GM12878 (cell line): ENCODE results near the gene CARD9. TPM values are rescaled to one million over a fixed set of nuclear protein-coding genes. Genes with fewer than 3 reads are reported as not detected.

Experiments
- ATAC-seq: fragments of 200-7000 bp; cut with Tn5 transposase; 3 replicates; pipeline ENCODE4 v1.9.1; 2020; ENCODE audit warnings: mild to moderate bottlenecking, moderate library complexity
- BruUV-seq: library from RNA; stranded (reverse); fragments of 400-500 nt; replicated peaks from 2 replicates; lab custom pipeline; 2021; lab: Mats Ljungman, UMichigan
- CTCF ChIA-PET: fragments of 300-600 bp; sonication (Branson Sonifier 250); formaldehyde crosslinking; extraction: SDS; loops from one replicate; lab custom pipeline; 2021; ENCODE audit warnings: inconsistent platforms; lab: Yijun Ruan, JAX
- POLR2A ChIA-PET: fragments of 350-600 bp; formaldehyde crosslinking; extraction: SDS; loops from one replicate; lab custom pipeline; 2021; ENCODE audit warnings: inconsistent platforms; lab: Charles Lee
- RAD21 ChIA-PET: fragments of 300-600 bp; sonication (Branson Sonifier 250); formaldehyde crosslinking; loops from one replicate; lab custom pipeline; 2023; ENCODE audit warnings: antibody characterized with exemption; ENCODE audit not compliant: unreplicated experiment; lab: Charles Lee
- SMC1A ChIA-PET: fragments of 300-600 bp; sonication (Branson Sonifier 250); formaldehyde crosslinking; loops from one replicate; lab custom pipeline; 2023; ENCODE audit not compliant: unreplicated experiment, uncharacterized antibody; lab: Charles Lee
- DNase-seq: peaks from one replicate; pipeline ENCODE4 v3.0.0-alpha.2; 2011; ENCODE audit warnings: low read depth, low spot score
- FAIRE-seq: peaks from 3 replicates; lab custom pipeline; 2011; peaks lifted over from hg19 to GRCh38; lab: Jason Lieb, UNC
- H2AFZ ChIP-seq: 2 replicates; pipeline ENCODE4 v1.6.0; 2011; ENCODE audit warnings: low read depth, low read length, control low read depth; ENCODE audit not compliant: control insufficient read depth
- H3K27ac ChIP-seq: 2 replicates; pipeline ENCODE4 v1.5.1; 2011; ENCODE audit warnings: control low read depth; ENCODE audit not compliant: control insufficient read depth, insufficient read depth
- H3K27me3 ChIP-seq, 2 experiments: replicated peaks in 1 of 2; 2 replicates each; pipeline versions ENCODE4 v1.6.0 to v1.6.1; 2011; ENCODE audit warnings: low read length in 1 of 2; ENCODE audit not compliant: control insufficient read depth in 2 of 2, insufficient read depth in 2 of 2
- H3K36me3 ChIP-seq, 2 experiments: 2 replicates each; pipeline ENCODE4 v1.5.1; 2011; ENCODE audit warnings: low read length in 1 of 2; ENCODE audit not compliant: control insufficient read depth in 2 of 2, insufficient read depth in 2 of 2
- H3K4me1 ChIP-seq: 2 replicates; pipeline ENCODE4 v1.6.1; 2011; ENCODE audit warnings: mild to moderate bottlenecking, low read length, moderate library complexity, mixed read lengths; ENCODE audit not compliant: control insufficient read depth, insufficient read depth
- H3K4me2 ChIP-seq: 2 replicates; pipeline ENCODE4 v1.6.0; 2011; ENCODE audit warnings: control low read depth; ENCODE audit not compliant: control insufficient read depth, insufficient read depth
- H3K4me3 ChIP-seq: fragments of 200-600 bp; sonication (generic); 2 replicates; pipeline ENCODE4 v1.5.1; 2016
- H3K79me2 ChIP-seq: 2 replicates; pipeline ENCODE4 v1.6.0; 2011; ENCODE audit warnings: low read length; ENCODE audit not compliant: control insufficient read depth, insufficient read depth
- H3K9ac ChIP-seq: 2 replicates; pipeline ENCODE4 v1.8.0; 2011; ENCODE audit warnings: low read length, control low read depth, mixed read lengths; ENCODE audit not compliant: control insufficient read depth, insufficient read depth
- H3K9me3 ChIP-seq: replicated peaks from 3 replicates; pipeline ENCODE4 v1.5.1; 2011; ENCODE audit warnings: mild to moderate bottlenecking, low read length; ENCODE audit not compliant: control insufficient read depth, insufficient read depth
- H4K20me1 ChIP-seq: 2 replicates; pipeline ENCODE4 v1.6.0; 2011; ENCODE audit not compliant: control insufficient read depth, insufficient read depth
- CHD1 ChIP-seq: IDR thresholded peaks from 2 replicates; pipeline ENCODE4 v1.6.1; 2012; ENCODE audit warnings: low read depth, low read length, improper control_type of control experiment
- MYC ChIP-seq: IDR thresholded peaks from 2 replicates; pipeline ENCODE4 v1.6.1; 2011; ENCODE audit warnings: mild to moderate bottlenecking, low read length, moderate library complexity, inconsistent platforms; ENCODE audit not compliant: insufficient read depth, insufficient replicate concordance, insufficient read length, severe bottlenecking
- POU2F2 ChIP-seq: IDR thresholded peaks from 3 replicates; pipeline ENCODE4 v1.6.1; 2011; ENCODE audit warnings: low read depth, mild to moderate bottlenecking, low read length, borderline replicate concordance
- RFX5 ChIP-seq: IDR thresholded peaks from 2 replicates; pipeline ENCODE4 v1.6.1; 2011; ENCODE audit warnings: low read depth, low read length, improper control_type of control experiment
- SIN3A ChIP-seq: IDR thresholded peaks from 2 replicates; pipeline ENCODE4 v1.6.1; 2012; ENCODE audit warnings: low read depth, low read length, improper control_type of control experiment
- STAT1 ChIP-seq: fragments of 450-650 bp; conservative IDR thresholded peaks from 2 replicates; pipeline ENCODE4 v1.6.1; 2014; ENCODE audit warnings: antibody characterized with exemption, mild to moderate bottlenecking
- TARDBP ChIP-seq: IDR thresholded peaks from 2 replicates; pipeline ENCODE4 v1.6.1; 2016; ENCODE audit warnings: borderline replicate concordance
- TCF7 ChIP-seq: IDR thresholded peaks from 2 replicates; pipeline ENCODE4 v1.6.1; 2014; ENCODE audit warnings: antibody characterized with exemption, borderline replicate concordance
- ZBTB40 ChIP-seq: fragments of 450-650 bp; IDR thresholded peaks from 2 replicates; pipeline ENCODE4 v1.6.1; 2016; ENCODE audit warnings: mild to moderate bottlenecking, moderate library complexity, borderline replicate concordance
- WGBS: methylation state at CpG from one replicate; pipeline ENCODE4 v1.1.6; 2016; ENCODE audit warnings: low lambda C conversion rate; ENCODE audit not compliant: insufficient replicate concordance, insufficient coverage; ENCODE audit errors: missing lambda C conversion rate; 5-methylcytosine and 5-hydroxymethylcytosine counted together
- in situ Hi-C: fragments of 300-500 bp; cut with MboI; formaldehyde crosslinking; loops from 9 replicates; pipeline ENCODE4 v1.14.3; 2018; ENCODE audit warnings: mixed read lengths
- intact Hi-C: fragments of 100-400 bp; cut with micrococcal nuclease; formaldehyde crosslinking; loops from one replicate; pipeline ENCODE4 v1.14.2; 2022; ENCODE audit not compliant: unreplicated experiment
- polyA plus RNA-seq, 11 experiments: library from polyadenylated mRNA; depleted of rRNA in 4 of 11; unstranded in 6 of 11; stranded (reverse) in 5 of 11; fragments of >200 nt; fragmentation: Nextera tagmentation in 4 of 11; fragmentation: Illumina TruSeq in 1 of 11; extraction: Ambion mirVana in 4 of 11; extraction: Trizol in 1 of 11; gene quantifications; 1 replicate in 1 of 11; 2 replicates in 10 of 11; pipeline versions ENCODE4 v1.2.1 to v1.2.3, GENCODE V29; 2011 to 2016; ENCODE audit warnings: inconsistent platforms in 2 of 11, missing spikeins in 2 of 11, low read depth in 1 of 11
- total RNA-seq, 4 experiments: library from RNA; depleted of rRNA in 3 of 4; stranded (reverse); fragments of >200 nt in 3 of 4; fragmentation: Illumina TruSeq in 1 of 4; extraction: Trizol in 1 of 4; gene quantifications; 2 replicates each; pipeline versions ENCODE4 v1.2.1 to v1.2.3, GENCODE V29; 2013 to 2021

The CARD9 gene
- total and polyA plus RNA-seq, 10 of the 15 experiments (the other 5 are each of a cell fraction or from before 2014, with no cell fraction given) = 0.11 to 4.9 (median 1.8) TPM; not detected in 1

GRCh38 chr9:136334541-136334940 lies 38.9 kb downstream of the CARD9 start:
- ChIA-PET POLR2A (no interaction called here), CTCF (no interaction called here), SMC1A (no interaction called here), RAD21 (no interaction called here)
- Histone ChIP-seq H3K4me2 (no peak overlapping the region), H3K27me3 (no peaks in the 10 kb centered on the region; a peak in 1 of 4 replicates), H3K4me3 (no peak overlapping the region), H3K36me3 (no peaks in the 10 kb centered on the region), H3K4me1 (no peaks in the 10 kb centered on the region), H3K79me2 (no peaks in the 10 kb centered on the region), H2AFZ (no peak overlapping the region), H3K9ac (no peak overlapping the region), H3K27ac (no peak overlapping the region), H4K20me1 (no peaks in the 10 kb centered on the region), H3K9me3 (no peaks in the 10 kb centered on the region)
- DNase-seq (no peak), ATAC-seq (no peak), FAIRE-seq (no peak)
- intact Hi-C loops (no loop called here), in situ Hi-C loops (no loop called here)
- BruUV-seq = no TSS peak
- 67% methylated on average over 15 of the region's 21 CpGs for WGBS
- TF ChIP-seq TARDBP (no peak), TCF7 (no peak), RFX5 (no peak), MYC (no peak), POU2F2 (no peak), SIN3A (no peak), ZBTB40 (no peak), CHD1 (no peak), STAT1 (no peak)
